ENCODE measurements around the gene STON2.
"Not testable (repeated sequence)": the region's sequence is repeated elsewhere in the genome, so short reads cannot be mapped to it uniquely, and the experiment has no call there.

Gene STON2

GRCh38 chr14:81247271-81247766 lies 152.8 kb downstream of the STON2 start:
- no peak overlapping the region for H3K27ac ChIP-seq
- TF ChIP-seq ZFX (IDR thresholded peaks at IDR 0.05), result no peak
- TF ChIP-seq CTCF (conservative IDR thresholded peaks at IDR 0.05), result no peak

GRCh38 chr14:81246461-81247270 lies 153.5 kb downstream of the STON2 start:
- H3K27ac ChIP-seq, result no peak overlapping the region

GRCh38 chr14:81245771-81246170 lies 154.4 kb downstream of the STON2 start:
- no peak overlapping the region for H3K27ac ChIP-seq
- no peak for TF ChIP-seq CTCF (conservative IDR thresholded peaks at IDR 0.05)
- TF ChIP-seq ZFX (IDR thresholded peaks at IDR 0.05), result no peak

More at GRCh38 chr14:81246461-81247270, 153.5 kb downstream of the STON2 start:
- no peak for TF ChIP-seq ZFX (IDR thresholded peaks at IDR 0.05)
- no peak for TF ChIP-seq CTCF (conservative IDR thresholded peaks at IDR 0.05)

- H3K27ac ChIP-seq, result not testable (repeated sequence)
Observed at GRCh38 chr14:81244431-81244830, 155.7 kb downstream of the STON2 start.

GRCh38 chr14:81243499-81243898 lies 156.6 kb downstream of the STON2 start:
- no peak overlapping the region for H3K27ac ChIP-seq
- no peak for TF ChIP-seq ZFX (IDR thresholded peaks at IDR 0.05)
- no peak for TF ChIP-seq CTCF (conservative IDR thresholded peaks at IDR 0.05)

GRCh38 chr14:81236849-81237248 lies 163.3 kb downstream of the STON2 start:
- not testable (repeated sequence) for H3K27ac ChIP-seq

GRCh38 chr14:81236138-81236537 lies 164.0 kb downstream of the STON2 start:
- TF ChIP-seq ZFX (IDR thresholded peaks at IDR 0.05) (no peak), CTCF (conservative IDR thresholded peaks at IDR 0.05) (no peak)

GRCh38 chr14:81235096-81235495 lies 165.0 kb downstream of the STON2 start:
- no peak overlapping the region for H3K27ac ChIP-seq
- TF ChIP-seq ZFX (IDR thresholded peaks at IDR 0.05) (no peak), CTCF (conservative IDR thresholded peaks at IDR 0.05) (no peak)

More at GRCh38 chr14:81236138-81236537, 164.0 kb downstream of the STON2 start:
- H3K27ac ChIP-seq, result no peak overlapping the region

Measured in C4-2B (cell line).